Measurements from ENCODE around the gene EZH2.

EZH2 gene

GRCh38 chr7:148858489-148858888 lies 25.6 kb downstream of the EZH2 start:
- CTCF ChIA-PET, result interaction anchor here (0.9 to 3.6 kb wide), 4 partner anchors 12 to 84 kb away, joined by 3 to 17 read pairs (median 8); no protein-coding TSS in a partner anchor
- POLR2A ChIA-PET, result no interaction called here

GRCh38 chr7:148856891-148857290 lies 27.2 kb downstream of the EZH2 start:
- TF ChIP-seq CTCF (IDR thresholded peaks at IDR 0.05; ENCODE audit: control extremely low read depth, extremely low read depth, low read depth, missing control alignments), result no peak
- ChIA-PET POLR2A (no interaction called here), CTCF (interaction anchor here (0.7 to 4.5 kb wide), 25 partner anchors 8 to 136 kb away, joined by 3 to 32 read pairs (median 5); no protein-coding TSS in a partner anchor)
- DNase-seq (ENCODE audit: extremely low spot score), result peak; percentile 25

More at GRCh38 chr7:148858489-148858888, 25.6 kb downstream of the EZH2 start:
- TF ChIP-seq CTCF (IDR thresholded peaks at IDR 0.05; ENCODE audit: control extremely low read depth, extremely low read depth, low read depth, missing control alignments), result no peak
- no peak for DNase-seq (ENCODE audit: extremely low spot score)

- DNase-seq (ENCODE audit: extremely low spot score), result no peak
- CTCF ChIA-PET, result interaction anchor here (0.7 to 4.5 kb wide), 27 partner anchors 9 to 156 kb away, joined by 3 to 32 read pairs (median 4); no protein-coding TSS in a partner anchor
- POLR2A ChIA-PET, result no interaction called here
- no peak for TF ChIP-seq CTCF (IDR thresholded peaks at IDR 0.05; ENCODE audit: control extremely low read depth, extremely low read depth, low read depth, missing control alignments)
Observed at GRCh38 chr7:148856578-148856881, 27.6 kb downstream of the EZH2 start.

- ChIA-PET POLR2A (no interaction called here), CTCF (interaction anchor here (0.9 to 4.5 kb wide), 8 partner anchors 8 to 154 kb away, joined by 3 to 32 read pairs (median 9); no protein-coding TSS in a partner anchor)
- no peak for DNase-seq (ENCODE audit: extremely low spot score)
- TF ChIP-seq CTCF (IDR thresholded peaks at IDR 0.05; ENCODE audit: control extremely low read depth, extremely low read depth, low read depth, missing control alignments), result no peak
Observed at GRCh38 chr7:148854983-148855382, 29.1 kb downstream of the EZH2 start.

GRCh38 chr7:148852272-148852671 lies 31.8 kb downstream of the EZH2 start:
- ChIA-PET CTCF (interaction anchor here (2.0 kb wide), 1 partner anchor 15 kb away, joined by 8 read pairs; no protein-coding TSS in a partner anchor), POLR2A (no interaction called here)
- DNase-seq (ENCODE audit: extremely low spot score), result no peak
- no peak for TF ChIP-seq CTCF (IDR thresholded peaks at IDR 0.05; ENCODE audit: control extremely low read depth, extremely low read depth, low read depth, missing control alignments)

- ChIA-PET CTCF (interaction anchor here (1.2 to 2.0 kb wide), 3 partner anchors 9 to 14 kb away, joined by 3 to 8 read pairs (median 4); no protein-coding TSS in a partner anchor), POLR2A (no interaction called here)
- TF ChIP-seq CTCF (IDR thresholded peaks at IDR 0.05; ENCODE audit: control extremely low read depth, extremely low read depth, low read depth, missing control alignments), result no peak
- DNase-seq (ENCODE audit: extremely low spot score), result no peak
Observed at GRCh38 chr7:148850564-148850963, 33.5 kb downstream of the EZH2 start.

Data from GM10248 (cell line).